ENCODE measurements around the gene ARHGEF17.
A peak's percentile ranks its signal among the peaks of the same experiment; 100 is the strongest.
"Not testable (repeated sequence)": the region's sequence is repeated elsewhere in the genome, so short reads cannot be mapped to it uniquely, and the experiment has no call there.

ARHGEF17 gene

DNA sequence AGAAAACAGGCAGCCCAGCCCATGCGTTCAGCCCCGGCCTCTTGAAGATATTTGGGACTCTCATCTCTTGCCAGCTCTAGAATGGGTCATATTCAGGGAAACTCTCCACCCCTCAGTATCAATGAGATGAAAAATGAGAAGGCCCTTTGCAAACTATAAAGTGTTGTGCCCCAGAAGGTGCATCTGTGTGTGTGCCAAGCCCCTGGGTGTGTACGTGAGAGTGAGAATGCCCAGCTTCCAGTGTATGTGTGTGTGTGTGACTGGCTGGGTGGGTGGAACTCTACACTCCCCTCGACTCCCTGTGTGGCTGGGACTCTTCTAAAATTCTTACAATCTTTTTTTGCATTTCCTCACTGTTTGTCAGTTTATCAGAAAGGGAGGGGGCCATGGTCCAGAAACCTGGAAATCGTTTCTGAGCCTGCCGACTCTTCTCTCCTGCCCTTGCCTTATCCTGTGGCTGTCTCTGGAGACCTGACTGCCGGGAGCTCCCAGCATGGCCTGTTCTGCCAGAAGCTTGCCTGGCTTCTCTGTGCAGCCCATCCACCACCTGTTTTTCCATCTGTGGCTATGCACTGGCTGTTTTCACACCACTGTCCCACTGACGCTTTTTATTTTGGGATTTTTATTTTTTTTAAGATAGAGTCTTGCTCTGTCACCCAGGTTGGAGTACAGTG lies 34.7 kb upstream of the ARHGEF17 start:
- no peak for DNase-seq

GRCh38 chr11:73274191-73274590 lies 33.9 kb upstream of the ARHGEF17 start:
- not testable (repeated sequence) for DNase-seq

- DNase-seq = no peak
Measured at GRCh38 chr11:73274722-73275380, 33.2 kb upstream of the ARHGEF17 start.

- no peak for DNase-seq
Measured at GRCh38 chr11:73275381-73275750, 32.7 kb upstream of the ARHGEF17 start.

GRCh38 chr11:73277467-73277866 lies 30.6 kb upstream of the ARHGEF17 start:
- no peak for DNase-seq

DNA sequence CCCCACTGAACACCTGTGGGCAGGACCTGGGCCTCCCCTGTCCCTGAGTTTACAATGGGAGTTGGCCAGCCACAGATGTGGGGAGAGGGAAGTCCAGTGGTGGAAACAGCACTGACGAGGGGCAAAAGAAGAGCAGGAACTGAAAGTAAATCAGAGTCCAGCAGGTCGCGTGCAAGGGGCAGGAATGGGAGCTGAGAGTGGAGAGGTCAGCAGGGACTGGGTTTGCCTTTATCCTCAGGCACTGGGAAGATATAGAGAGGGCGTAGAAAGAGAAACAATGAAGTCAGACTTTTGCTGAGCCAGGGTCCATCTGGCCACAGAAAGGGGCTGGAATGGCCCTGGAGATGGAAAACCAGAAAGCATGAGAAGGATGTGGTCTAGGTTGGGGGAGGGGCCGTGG lies 27.4 kb upstream of the ARHGEF17 start:
- no peak for DNase-seq

DNA sequence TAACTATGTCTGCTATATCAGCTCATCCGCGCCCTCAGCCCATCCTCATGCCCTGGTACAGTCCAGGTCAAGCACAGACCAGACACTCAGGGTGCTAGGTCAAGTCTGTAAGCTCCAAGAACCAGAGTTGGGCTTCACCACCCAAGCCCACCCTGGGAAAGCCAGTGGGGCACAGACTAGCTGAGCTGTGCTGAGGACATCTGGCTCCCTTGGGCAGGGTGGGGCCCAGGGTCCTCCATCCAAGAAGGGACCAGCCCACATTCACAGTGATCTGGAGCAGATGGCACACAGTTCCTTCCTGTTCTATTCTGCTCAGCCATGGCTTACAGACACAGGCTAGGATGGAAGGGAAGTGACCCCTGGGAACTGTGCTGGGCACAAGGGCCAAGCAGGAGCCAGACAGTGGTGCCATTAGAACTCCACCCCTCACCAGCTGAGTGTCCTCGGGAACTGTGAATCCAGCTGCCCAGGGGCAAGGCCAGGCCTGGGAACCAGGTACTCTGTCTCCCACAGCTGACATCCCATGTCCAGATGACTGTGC lies 26.8 kb upstream of the ARHGEF17 start:
- no peak for DNase-seq

DNA sequence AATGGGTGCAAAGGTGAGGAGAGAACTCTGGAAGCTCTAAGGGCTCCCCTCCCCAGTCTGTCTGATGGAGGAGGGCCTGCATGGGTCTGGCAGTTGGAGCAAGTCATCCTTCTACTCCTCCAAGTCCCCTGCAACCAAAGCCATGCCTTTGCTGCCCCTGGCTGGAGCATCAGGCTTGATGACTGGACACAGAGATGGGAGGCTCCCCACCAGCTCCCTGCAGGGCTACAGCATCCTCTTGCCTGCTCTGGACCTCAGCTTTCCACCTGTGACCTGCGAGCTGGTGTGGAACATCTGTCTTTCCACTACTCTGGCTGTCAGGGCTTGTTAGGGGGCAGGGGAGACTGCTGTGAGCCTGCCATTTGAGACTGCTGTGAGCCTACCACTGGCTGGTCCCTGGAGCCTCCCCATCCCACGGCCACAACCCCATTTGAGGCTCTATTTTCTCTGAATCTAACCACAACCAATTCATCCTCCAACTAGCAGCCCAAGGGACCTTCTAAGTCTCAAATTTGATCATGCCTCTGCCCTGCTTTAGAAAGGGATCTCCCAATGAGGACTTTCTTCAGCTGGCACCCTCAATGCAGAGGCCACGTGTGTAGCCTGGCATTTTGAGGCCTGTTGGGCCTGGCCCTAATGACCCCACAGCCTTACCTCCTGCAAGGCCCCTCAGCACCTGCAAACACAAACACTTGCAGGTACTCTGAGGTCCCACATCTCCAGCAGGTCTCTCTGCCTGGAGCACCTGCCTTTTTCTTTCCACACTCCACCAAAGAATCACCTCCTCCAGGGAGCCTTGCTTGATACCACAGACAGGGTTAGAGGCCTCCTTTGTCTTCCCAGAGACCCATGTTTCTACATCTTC lies 26.0 kb upstream of the ARHGEF17 start:
- no peak for DNase-seq

- DNase-seq = no peak
Measured at GRCh38 chr11:73283276-73284000, 24.6 kb upstream of the ARHGEF17 start.

GRCh38 chr11:73284106-73284505 lies 24.0 kb upstream of the ARHGEF17 start:
- DNase-seq = no peak

DNA sequence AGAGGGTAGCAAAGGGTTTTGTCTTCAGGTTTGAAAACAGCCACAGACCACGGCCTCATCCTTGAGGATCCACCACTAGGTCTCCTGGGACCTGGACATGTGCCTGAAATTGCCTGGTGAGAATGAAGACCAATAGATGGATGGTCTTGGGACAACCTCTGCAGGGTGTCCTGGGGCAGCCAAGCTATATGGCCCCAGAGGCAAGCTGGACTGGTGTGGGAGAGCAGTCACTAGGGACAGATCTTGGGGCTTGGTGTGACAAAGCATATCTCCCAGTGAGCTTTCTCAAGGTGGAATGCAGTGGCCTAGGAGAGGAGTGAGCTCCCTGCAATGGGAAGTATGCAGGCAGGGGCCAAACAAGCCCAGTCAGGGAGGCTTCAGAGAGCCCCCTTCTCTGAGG lies 22.4 kb upstream of the ARHGEF17 start:
- no peak for DNase-seq

DNA sequence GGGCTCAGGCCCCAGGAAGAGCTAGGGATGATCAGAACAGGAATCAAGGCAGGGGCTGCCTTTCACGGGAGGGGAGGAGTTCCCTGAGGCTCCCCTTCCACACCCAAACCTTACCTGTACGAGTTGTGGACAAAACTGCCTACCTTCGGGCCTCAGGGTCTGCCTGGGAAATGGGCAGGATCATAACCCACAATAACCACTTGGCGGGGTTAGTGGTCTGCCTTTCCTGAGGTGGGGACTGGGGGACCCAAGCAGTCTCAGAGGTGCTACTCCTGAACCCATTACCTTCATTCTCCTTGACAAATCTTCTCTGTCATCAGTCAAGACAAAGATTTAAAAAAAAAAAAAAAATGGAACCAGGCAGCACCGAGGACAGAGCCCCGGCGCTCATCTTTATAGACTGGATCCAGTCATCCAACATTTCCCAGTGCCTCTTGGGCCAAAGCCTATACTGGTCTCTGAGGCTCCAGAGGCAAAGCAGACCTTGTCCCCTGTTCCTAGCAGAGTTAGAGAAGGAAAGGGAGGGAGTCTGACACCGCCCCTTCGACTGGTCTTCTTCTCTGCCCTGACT lies 21.8 kb upstream of the ARHGEF17 start:
- DNase-seq = no peak

DNA sequence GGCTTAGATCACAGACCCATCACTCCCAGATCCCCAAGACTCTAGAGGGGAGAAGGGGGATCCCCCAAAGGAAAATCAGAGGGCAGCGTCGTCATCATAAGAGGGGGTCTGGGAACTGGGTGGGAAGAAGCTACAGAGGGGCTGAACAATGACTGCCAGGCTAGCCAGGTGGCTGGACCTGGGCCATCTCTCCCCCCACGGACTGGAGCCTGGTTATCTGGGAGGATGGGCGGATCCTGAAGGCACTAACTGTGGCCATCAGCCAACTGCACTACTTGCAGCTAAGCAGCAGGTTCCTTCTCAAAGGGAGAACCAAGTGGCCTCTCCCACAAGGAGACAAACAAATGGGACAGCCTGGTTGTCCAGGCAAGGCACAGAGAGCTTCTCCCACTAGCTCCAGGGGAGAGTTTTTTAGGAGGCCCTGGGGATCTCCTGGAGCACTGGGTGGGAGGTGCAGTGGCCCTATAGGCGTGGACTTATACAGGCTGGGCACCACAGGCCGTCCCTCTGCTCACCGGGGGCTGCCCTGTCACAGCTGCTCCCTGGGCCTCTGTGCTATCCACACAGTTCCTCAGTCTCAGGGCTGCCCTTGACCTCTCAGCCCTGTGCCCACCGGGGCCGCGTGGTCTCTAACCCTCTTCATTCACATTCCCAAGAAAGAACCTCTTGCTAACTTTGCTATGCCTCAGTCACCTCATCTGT lies 20.5 kb upstream of the ARHGEF17 start:
- DNase-seq = no peak

DNA sequence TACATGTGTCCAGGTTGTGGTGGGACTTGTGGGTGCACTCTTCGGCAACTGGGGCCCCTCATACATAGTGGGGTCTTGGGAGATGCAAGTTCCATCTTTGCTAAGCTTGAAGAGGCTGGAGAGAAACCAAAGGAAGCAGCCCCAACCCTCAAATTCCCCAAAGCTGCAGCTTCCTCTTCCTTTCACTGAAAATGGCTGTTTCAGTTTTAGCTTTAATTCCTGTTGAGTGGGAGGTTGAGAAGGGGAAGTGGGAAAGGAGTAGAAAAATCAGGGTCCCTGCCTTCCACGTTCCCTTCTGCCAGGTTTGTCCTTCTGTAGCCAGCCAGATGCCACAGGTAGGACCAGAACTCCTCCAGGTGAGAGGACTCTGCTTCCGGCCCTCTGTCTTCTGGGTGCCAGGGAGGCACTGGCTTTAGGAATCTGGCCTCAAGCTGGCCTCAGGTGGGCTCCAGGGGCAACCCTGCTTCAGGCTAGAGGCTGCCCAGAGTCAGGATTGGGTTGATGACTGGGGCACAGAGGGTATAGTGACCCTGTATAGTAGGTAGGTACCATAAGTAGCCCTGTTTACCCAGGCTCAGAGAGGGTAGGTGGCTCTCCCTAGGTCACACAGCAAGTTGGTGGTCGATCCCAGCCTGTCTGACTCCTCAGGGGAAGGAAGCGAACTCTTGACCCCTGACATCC lies 19.7 kb upstream of the ARHGEF17 start:
- no peak for DNase-seq

DNA sequence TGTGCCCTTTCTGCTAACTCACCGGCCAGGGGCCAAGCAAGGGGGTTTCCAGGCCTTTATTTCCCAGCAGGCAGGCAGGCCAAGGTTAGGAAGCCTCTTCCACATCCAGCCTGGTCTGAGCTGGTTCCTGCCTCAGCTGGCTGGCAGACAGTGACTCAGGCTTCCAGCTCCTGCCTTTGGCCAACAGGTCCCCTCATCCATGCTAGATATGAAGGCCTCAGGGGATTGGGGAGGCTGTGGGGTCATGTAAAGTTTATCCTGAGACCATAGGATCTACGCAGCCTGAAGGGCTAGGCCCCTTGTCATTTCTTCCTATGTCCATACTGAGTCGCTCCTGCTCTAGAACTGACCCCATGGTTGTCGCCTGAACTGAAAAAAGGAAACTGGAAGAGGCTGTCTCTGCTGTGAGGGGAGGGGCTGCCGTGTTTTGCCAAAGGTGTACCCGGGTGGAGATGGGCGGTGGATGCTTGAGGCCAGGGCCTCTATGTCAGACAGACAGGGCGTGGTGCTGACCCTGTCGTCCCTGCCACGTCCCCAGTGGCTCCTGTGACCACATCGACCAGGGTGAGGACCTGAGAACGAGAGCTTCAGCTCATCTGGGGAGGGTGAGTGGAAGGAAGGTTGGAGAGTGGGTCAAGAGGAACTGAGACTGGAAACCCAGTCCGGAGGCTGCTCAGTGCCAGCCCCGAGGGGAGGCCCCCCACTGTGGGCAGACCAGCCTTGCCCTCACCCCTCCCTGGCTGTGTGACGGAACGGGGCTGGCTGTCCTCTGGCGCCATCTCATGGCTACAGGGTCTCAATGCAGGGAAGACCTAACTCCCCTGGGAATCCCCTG lies 19.0 kb upstream of the ARHGEF17 start:
- peak; percentile 51 for DNase-seq

DNA sequence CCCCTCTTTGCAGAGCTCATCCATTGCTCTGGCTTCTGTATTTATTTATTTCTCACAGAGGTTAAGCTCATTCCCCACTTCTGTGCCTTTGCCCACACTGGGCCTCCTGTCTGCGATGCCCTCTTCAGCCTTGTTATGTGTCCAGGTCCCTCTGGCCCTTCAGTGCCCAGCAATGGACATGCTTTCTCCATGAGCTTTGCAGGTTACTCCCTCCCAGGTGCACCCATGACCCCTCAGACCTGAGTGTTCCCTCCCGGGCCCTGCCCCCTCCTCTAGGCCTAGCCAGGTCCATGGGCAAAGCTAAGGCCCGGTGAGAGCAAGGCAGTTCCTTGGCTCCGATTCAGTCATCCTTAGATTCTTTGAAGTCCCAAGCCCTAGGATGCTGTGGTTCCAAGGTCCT lies 17.5 kb upstream of the ARHGEF17 start:
- no peak for DNase-seq

- DNase-seq = no peak
Measured at GRCh38 chr11:73291196-73291595, 16.9 kb upstream of the ARHGEF17 start.

GRCh38 chr11:73291781-73292524 lies 16.1 kb upstream of the ARHGEF17 start:
- no peak for DNase-seq

DNA sequence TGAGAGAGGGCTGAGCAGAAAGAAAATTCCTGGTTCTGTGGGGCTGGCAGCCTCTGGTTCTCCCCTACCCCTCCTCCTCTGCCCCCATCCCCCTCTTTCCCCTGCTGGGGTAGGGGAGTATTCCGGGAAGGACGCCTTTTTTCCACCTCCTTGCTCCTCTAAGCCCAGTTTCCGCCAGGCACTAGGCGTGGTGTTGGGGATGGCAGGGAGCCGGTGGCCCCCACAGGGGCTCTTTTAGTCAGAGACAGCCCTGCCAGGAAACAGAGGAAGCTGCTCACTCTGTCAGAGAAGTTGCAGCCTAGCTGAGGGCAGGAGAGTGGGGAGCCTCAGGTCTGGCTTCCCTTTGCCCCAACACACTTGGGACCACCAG lies 15.6 kb upstream of the ARHGEF17 start:
- DNase-seq = no peak
